NCI-H460 (cell line): ENCODE results near the gene MSMP. TPM values are rescaled to one million over a fixed set of nuclear protein-coding genes. Genes with fewer than 3 reads are reported as not detected.

ENCODE experiments used
- DNase-seq: peaks from one replicate; pipeline ENCODE4 v3.0.0-alpha.2; 2016; ENCODE audit warnings: low read depth; ENCODE audit errors: extremely low read depth
- small RNA-seq, 2 experiments: library from RNA; depleted of rRNA; stranded (forward); fragments of <200 nt; gene quantifications; one replicate each; pipeline ENCODE3, GENCODE V24; 2014
- total RNA-seq: library from RNA; depleted of rRNA; stranded (reverse); fragments of >200 nt; shearing (Covaris generic); gene quantifications from 2 replicates; pipeline ENCODE4 v1.2.3, GENCODE V29; 2014; rRNA removed

MSMP gene
- total RNA-seq, 1 experiment from 2014 or later, result 1.1 TPM

DNA sequence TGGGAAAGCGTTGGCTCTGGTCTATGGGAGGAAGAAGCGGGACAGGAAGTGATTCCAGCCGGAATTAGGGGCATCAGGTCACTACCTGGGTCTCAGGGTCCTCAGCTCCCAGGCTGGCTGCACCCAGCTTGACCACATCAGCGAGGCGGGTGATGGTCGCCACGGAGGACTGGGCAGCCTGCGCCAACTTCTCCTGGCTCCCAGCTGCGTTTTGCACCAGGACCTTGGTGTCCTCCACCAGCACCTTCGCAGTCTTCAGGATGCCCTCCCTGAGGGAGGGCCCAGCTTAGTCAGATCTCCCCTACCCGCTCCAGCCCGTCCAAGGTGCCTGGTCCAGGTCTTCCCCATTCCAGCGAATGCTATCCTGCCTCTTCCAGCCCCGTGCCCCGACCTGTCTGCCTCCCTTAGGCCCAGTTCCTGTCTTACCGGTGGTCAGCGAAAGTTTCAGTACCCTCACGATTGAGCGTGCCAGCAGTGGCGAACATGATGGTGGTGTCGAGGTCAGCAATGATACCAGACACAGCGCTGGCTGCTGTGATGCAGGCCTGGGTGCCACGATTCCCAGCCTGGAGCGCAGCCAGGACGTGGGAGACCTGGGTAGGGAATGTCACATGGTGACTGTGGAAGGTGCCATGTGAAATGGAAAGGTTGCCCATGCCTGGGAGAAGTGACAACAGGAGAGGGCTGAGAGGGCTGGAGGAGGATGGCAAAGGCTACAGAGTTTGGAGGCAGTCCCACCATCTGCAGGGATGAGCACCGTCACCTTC is 50.0 kb downstream of the MSMP start:
- DNase-seq, result no peak

Small RNAs within 50 kb of the gene (small RNA-seq; reads per million reads assigned to genes)
- gene MIR6853, result 0 to 0.02 reads per million in 2 experiments

Other genes starting within 250 kb of the MSMP start
- gene TESK1, start 149.0 kb downstream of the MSMP start, total RNA-seq, result 7.8 and 8.5 TPM in 2 replicates
- gene CD72, start 135.9 kb downstream of the MSMP start, total RNA-seq, result not detected in 2 replicates
- not detected in 2 replicates for gene SIT1, start 103.3 kb downstream of the MSMP start, total RNA-seq
- gene RMRP, start 96.3 kb downstream of the MSMP start, total RNA-seq, result 9,964 and 10,171 TPM in 2 replicates
- 6.3 and 8.4 TPM in 2 replicates for gene CCDC107, start 96.0 kb downstream of the MSMP start, total RNA-seq
- gene ARHGEF39, start 89.1 kb downstream of the MSMP start, total RNA-seq, result 5.0 and 7.5 TPM in 2 replicates
- 10.1 and 13.7 TPM in 2 replicates for gene CA9, start 80.3 kb downstream of the MSMP start, total RNA-seq
- 36.3 and 40.7 TPM in 2 replicates for gene TPM2, start 64.4 kb downstream of the MSMP start, total RNA-seq
- gene TLN1, start 22.1 kb downstream of the MSMP start, total RNA-seq, result 44.8 TPM in 2 replicates
- 22.4 and 24.5 TPM in 2 replicates for gene CREB3, start 21.6 kb downstream of the MSMP start, total RNA-seq
- gene GBA2, start 5.0 kb downstream of the MSMP start, total RNA-seq, result 19.8 and 24.0 TPM in 2 replicates
- 13.0 and 15.0 TPM in 2 replicates for gene RGP1, start 5.0 kb downstream of the MSMP start, total RNA-seq
- 1.7 and 7.0 TPM in 2 replicates for gene NPR2, start 37.3 kb upstream of the MSMP start, total RNA-seq
- gene SPAG8, start 58.0 kb upstream of the MSMP start, total RNA-seq, result 0.14 and 0.47 TPM in 2 replicates
- 18.2 and 22.8 TPM in 2 replicates for gene HINT2, start 60.8 kb upstream of the MSMP start, total RNA-seq
- not detected in 2 replicates for gene FAM221B, start 74.5 kb upstream of the MSMP start, total RNA-seq
- gene TMEM8B, start 75.0 kb upstream of the MSMP start, total RNA-seq, result 1.2 and 1.4 TPM in 2 replicates
- gene OR13J1, start 116.1 kb upstream of the MSMP start, total RNA-seq, result not detected in 2 replicates
- 1.4 and 3.2 TPM in 2 replicates for gene HRCT1, start 151.9 kb upstream of the MSMP start, total RNA-seq
- 0.46 TPM in 1 of 2 replicates, not detected in the other for gene SPAAR, start 155.2 kb upstream of the MSMP start, total RNA-seq
- gene OR2S2, start 203.9 kb upstream of the MSMP start, total RNA-seq, result not detected in 2 replicates